Epithelial cell of proximal tubule (primary cell): Measurements from ENCODE around the gene MTRR. TPM values are rescaled to one million over a fixed set of nuclear protein-coding genes. Genes with fewer than 3 reads are reported as not detected.
"Not testable (repeated sequence)": the region's sequence is repeated elsewhere in the genome, so short reads cannot be mapped to it uniquely, and the experiment has no call there.

Experiments used
- DNase-seq: peaks from one replicate; pipeline ENCODE4 v3.0.0-alpha.2; 2011; ENCODE audit warnings: low read depth
- H3K4me3 ChIP-seq: 2 replicates; pipeline ENCODE4 v1.5.1; 2011; ENCODE audit warnings: low read depth, mild to moderate bottlenecking, low read length
- total RNA-seq: library from RNA; depleted of rRNA; stranded (reverse); fragments of >200 nt; gene quantifications from 2 replicates; pipeline ENCODE4 v1.2.3, GENCODE V29; 2015
- TF ChIP-seq, protein P1 (sequence below): conservative IDR thresholded peaks from 2 replicates; pipeline ENCODE4 v1.5.1; 2012; ENCODE audit warnings: low read depth, mild to moderate bottlenecking, low read length

MTRR gene
- total RNA-seq, 1 donor from 2014 or later = 20.0 TPM

DNA sequence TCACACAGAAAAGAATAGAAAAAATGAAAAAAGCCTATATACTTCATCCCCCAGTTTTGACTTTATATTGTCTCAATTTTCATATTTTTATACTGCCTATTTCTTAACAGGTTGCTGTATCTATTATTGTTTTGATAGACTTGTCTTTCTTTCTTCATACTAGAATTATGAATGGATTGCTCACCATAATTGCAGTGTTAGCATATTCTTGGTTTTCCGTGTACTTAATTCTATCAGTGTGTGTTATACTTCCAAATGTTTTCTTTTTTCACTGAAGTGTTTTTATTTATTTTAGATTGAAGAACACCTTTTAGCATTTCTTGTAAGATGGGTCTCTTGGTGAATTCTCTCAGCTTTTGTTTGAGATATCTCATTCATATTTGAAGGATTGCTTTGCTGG lies 38.7 kb downstream of the MTRR start:
- DNase-seq = no peak
- H3K4me3 ChIP-seq = no peak overlapping the region
- TF ChIP-seq, protein P1, sequence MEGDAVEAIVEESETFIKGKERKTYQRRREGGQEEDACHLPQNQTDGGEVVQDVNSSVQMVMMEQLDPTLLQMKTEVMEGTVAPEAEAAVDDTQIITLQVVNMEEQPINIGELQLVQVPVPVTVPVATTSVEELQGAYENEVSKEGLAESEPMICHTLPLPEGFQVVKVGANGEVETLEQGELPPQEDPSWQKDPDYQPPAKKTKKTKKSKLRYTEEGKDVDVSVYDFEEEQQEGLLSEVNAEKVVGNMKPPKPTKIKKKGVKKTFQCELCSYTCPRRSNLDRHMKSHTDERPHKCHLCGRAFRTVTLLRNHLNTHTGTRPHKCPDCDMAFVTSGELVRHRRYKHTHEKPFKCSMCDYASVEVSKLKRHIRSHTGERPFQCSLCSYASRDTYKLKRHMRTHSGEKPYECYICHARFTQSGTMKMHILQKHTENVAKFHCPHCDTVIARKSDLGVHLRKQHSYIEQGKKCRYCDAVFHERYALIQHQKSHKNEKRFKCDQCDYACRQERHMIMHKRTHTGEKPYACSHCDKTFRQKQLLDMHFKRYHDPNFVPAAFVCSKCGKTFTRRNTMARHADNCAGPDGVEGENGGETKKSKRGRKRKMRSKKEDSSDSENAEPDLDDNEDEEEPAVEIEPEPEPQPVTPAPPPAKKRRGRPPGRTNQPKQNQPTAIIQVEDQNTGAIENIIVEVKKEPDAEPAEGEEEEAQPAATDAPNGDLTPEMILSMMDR = no peak

DNA sequence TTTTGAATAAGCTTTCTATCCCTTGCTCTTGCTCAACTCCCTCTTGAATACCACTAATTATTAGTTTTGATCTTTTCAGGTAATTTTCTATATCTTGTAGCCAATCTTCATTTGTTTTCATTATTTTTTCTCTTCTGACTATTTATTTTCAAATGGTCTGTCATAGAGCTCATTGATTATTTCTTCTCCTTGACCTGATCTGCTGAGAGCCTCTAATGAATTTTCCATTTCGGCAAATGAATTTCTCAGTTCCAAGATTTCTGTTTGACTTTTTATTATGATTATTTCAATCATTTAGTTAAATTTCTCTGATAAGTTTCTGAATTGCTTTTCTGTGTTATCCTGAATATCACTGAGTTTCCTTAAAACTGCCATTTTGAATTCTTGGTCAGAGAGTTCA lies 39.4 kb downstream of the MTRR start:
- DNase-seq = no peak
- no peak overlapping the region for H3K4me3 ChIP-seq
- TF ChIP-seq, protein P1 = no peak

DNA sequence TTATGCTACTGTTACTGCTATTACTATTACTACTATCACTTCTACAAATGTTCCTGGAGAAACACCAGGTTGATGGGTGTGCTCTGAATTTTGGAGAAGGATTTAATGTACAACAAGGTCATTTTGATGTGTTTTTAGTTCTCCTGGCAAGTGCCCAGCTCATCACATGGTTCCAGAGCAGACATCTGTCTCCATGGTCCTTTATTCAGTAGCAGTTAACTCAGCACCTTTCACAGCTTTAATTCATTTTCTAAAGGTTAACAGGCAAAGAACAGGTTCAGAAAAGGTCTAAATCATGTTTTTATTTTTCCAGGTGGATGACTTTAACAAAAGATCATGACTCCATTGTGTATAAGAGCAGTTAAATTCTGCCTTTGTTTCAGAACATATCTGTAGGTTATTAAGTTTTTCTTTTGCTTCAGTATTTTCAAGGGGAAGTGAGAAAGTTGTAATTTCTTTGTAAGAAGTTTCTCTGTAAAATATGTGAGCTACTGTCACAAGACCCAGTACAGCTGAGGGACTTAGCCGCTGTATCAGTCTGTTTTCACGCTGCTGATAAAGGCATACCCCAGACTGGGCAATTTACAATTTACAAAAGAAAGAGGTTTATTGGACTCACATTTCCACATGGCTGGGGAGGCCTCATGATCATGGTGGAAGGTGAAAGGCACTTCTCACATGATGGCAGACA lies 41.9 kb downstream of the MTRR start:
- H3K4me3 ChIP-seq = no peak overlapping the region
- TF ChIP-seq, protein P1 = no peak
- DNase-seq = no peak

DNA sequence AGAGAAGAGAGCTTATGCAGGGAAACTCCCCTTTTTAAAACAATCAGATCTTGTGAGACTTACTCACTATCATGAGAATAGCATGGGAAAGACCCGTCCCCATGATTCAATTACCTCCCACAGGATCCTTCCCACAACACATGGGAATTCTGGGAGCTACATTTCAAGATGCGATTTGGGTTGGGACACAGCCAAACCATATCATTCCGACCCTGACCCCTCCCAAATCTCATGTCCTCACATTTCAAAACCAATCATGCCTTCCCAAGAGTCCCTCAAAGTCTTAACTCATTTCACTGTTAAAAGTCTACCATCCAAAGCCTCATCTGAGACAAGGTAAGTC lies 42.5 kb downstream of the MTRR start:
- H3K4me3 ChIP-seq, DNase-seq: not testable (repeated sequence)

DNA sequence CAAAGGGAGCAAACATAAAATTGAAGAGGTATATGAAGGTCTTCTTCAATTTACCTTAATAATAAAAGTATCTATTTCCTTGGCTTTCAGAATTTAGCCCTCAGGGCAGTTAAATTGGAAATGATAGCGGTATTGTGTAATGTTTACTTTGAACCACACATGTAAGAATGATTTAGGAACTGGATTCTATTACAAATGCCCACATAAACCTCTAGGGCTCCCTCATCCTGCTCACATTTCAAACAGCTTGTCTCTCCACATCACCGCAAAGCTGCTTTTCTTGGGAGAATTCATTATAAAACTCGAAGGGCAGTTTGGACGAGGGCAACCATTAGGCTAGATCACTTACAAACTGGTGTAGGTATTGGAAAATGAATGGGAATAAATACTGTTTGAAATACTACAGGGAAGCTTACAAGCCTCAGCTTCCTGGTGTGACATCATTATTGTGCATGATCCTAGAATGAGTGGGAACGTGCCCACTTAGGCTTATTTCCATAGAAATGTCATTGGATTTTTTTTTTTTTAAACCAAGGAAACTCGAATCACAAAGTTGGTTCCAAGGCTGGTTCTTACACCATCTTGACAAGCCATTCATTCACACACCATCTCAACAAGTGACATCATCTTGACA lies 47.3 kb downstream of the MTRR start:
- DNase-seq = no peak
- TF ChIP-seq, protein P1 = no peak
- no peak overlapping the region for H3K4me3 ChIP-seq

DNA sequence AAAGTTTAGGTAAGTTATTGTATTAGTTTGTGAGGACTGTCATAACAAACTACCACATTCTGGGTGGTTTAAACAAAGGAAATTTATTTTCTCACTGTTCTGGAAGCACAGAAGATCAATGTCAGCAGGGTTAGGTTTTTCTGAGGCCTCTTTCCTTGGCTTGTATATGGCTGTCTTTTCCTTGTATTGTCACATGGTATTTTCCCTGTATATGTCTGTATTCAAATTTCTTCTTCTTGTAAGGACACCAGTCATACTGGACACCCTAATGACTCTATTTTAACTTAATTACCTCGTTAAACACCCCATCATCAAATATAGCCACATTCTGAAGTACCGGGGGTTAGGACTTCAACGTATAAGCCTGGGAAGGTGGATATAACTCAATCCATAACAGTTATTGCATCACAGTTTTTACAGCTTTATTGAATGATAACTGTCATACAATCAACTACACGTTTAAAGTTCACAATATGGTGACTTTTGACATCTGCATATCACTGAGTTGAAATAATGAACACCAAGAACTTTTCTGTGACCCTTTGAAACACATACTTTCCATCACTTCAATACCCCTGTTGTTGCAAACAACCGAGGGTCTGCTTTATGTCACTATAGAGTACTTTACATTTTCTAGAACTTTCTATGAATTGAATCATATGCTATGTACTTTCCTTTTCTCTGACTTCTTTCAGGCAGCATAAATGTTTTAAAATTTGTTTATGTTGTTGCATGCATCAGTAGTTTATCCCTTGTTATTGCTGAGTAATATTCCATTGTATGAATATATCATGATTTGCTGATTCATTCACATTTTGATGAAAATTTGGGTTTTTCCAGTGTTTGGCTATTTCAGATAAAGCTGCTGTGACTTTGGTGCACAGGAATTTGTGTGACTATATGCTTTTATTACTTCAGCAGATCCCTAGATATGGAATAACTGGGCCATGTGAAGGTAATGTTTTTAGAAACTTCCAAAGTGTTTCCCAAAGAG lies 48.5 kb downstream of the MTRR start:
- DNase-seq = no peak
- no peak overlapping the region for H3K4me3 ChIP-seq
- TF ChIP-seq, protein P1 = no peak
